Measurements from ENCODE around the gene XDH. TPM values are rescaled to one million over a fixed set of nuclear protein-coding genes. Genes with fewer than 3 reads are reported as not detected.

XDH gene
- total and polyA plus RNA-seq, 7 experiments from 2014 or later: 0.36 TPM; not detected in 6

DNA sequence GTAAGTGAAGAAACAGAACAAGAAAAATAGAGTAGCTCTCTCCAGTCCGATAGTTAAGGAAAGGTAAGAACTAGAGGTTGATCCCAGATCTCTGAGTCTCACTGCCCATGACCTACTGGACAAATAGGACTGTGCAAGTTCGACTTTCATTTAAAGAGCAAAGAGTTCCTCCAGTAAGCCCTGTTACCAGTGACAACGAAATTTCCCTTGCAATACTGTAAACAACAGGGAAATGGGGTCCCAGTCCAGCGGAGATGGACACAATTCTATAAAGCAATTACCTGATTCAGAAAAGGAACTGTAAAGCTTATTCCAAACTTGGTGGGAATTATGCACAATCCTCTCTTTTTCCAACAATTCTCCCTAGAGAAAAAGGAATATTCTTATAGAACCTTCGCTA is 65.9 kb downstream of the XDH start:
- intact Hi-C loops (cut with micrococcal nuclease): no loop called here
- no peaks in the 10 kb centered on the region for H3K9me3 ChIP-seq (ENCODE audit: control insufficient read depth in 2 of 3, low read length in 3 of 3)
- H3K27ac Mint-ChIP-seq: no peak overlapping the region

DNA sequence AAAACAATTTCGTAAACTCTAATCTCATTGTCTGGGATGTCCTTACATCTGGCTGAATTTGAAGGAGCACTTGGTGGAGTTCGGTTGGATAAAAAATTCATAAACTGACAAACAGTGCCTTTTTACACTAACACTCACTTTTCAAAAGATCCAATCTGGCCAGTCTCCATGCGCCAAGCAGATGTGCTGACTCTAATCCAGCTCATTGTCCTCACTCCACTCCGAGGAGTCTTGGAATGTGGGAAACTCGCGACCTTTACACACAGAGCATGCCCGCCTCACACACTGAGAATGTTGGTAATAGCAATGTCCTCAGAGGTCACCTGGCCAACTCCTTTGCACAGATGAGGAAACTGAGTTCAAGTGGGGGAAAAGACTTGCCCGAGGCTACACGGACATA is 66.8 kb downstream of the XDH start:
- Mint-ChIP-seq H3K36me3 (peaks cover 0 to 3% (median 0%) of the 10 kb centered on the region in 5 donors), H3K4me1 (no peaks in the 10 kb centered on the region), H3K4me3 (no peak overlapping the region), H3K27me3 (peaks cover 20 to 30% (median 24%) of the 10 kb centered on the region in 5 donors), H3K9me3 (peaks cover 0 to 2% (median 0%) of the 10 kb centered on the region in 11 donors), H3K27ac (no peak overlapping the region)
- no peak for DNase-seq
- no peaks in the 10 kb centered on the region for H3K27me3 ChIP-seq (ENCODE audit: control insufficient read depth in 2 of 2, insufficient read depth in 2 of 2, low read length in 2 of 2)
- no peak overlapping the region for H3K4me3 ChIP-seq (ENCODE audit: low read length)
- no peaks in the 10 kb centered on the region for H3K36me3 ChIP-seq (ENCODE audit: control insufficient read depth in 2 of 3, insufficient read depth in 3 of 3, low read length in 3 of 3)
- no peak overlapping the region for H3K27ac ChIP-seq (ENCODE audit: low read depth, low read length)
- no peak for ATAC-seq
- POLR2A ChIA-PET: no interaction called here
- CTCF ChIA-PET: no interaction called here
- no peaks in the 10 kb centered on the region for H3K4me1 ChIP-seq (ENCODE audit: control insufficient read depth in 2 of 2, insufficient read depth in 2 of 2, low read length in 2 of 2)
- intact Hi-C loops (cut with micrococcal nuclease): no loop called here
- no peaks in the 10 kb centered on the region for H3K9me3 ChIP-seq (ENCODE audit: control insufficient read depth in 2 of 3, low read length in 3 of 3)

More for the DNA sequence above, 65.9 kb downstream of the XDH start:
- peaks cover 0 to 2% (median 0%) of the 10 kb centered on the region in 11 donors for H3K9me3 Mint-ChIP-seq
- H3K36me3 Mint-ChIP-seq: peaks cover 0 to 3% (median 0%) of the 10 kb centered on the region in 5 donors
- H3K4me3 Mint-ChIP-seq: no peak overlapping the region
- no peaks in the 10 kb centered on the region for H3K4me1 ChIP-seq (ENCODE audit: control insufficient read depth in 2 of 2, insufficient read depth in 2 of 2, low read length in 2 of 2)
- H3K27ac ChIP-seq (ENCODE audit: low read depth, low read length): no peak overlapping the region
- ChIA-PET CTCF (no interaction called here), POLR2A (no interaction called here)
- H3K27me3 ChIP-seq (ENCODE audit: control insufficient read depth in 2 of 2, insufficient read depth in 2 of 2, low read length in 2 of 2): no peaks in the 10 kb centered on the region
- H3K27me3 Mint-ChIP-seq: peaks cover 25 to 35% (median 28%) of the 10 kb centered on the region in 5 donors
- ATAC-seq (no peak), DNase-seq (no peak)
- no peak overlapping the region for H3K4me3 ChIP-seq (ENCODE audit: low read length)
- no peaks in the 10 kb centered on the region for H3K4me1 Mint-ChIP-seq
- H3K36me3 ChIP-seq (ENCODE audit: control insufficient read depth in 2 of 3, insufficient read depth in 3 of 3, low read length in 3 of 3): no peaks in the 10 kb centered on the region

DNA sequence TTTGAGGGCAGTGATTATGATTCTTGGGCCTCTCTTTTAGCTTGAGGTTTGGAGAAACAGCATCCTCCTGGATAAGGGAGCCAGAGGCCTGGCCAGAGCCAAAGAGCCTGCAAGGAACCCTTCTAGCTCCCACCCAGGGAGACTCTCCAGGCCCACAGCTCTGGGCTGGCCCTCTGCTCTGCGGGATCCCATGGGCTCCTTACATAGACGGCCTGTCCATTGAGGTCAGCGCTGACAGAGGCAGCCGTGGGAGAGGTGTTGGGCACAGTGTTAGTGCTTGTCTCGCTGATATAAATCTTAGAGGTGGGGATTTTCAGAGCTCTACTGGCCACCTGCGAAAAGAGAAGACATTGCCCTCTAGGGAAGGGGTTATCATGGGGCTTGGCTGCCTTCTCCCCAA is 67.2 kb downstream of the XDH start:
- no peaks in the 10 kb centered on the region for H3K4me1 Mint-ChIP-seq
- no peak overlapping the region for H3K27ac ChIP-seq (ENCODE audit: low read depth, low read length)
- intact Hi-C loops (cut with micrococcal nuclease): no loop called here
- no peaks in the 10 kb centered on the region for H3K4me1 ChIP-seq (ENCODE audit: control insufficient read depth in 2 of 2, insufficient read depth in 2 of 2, low read length in 2 of 2)
- ChIA-PET CTCF (no interaction called here), POLR2A (no interaction called here)
- no peak for DNase-seq
- no peaks in the 10 kb centered on the region for H3K36me3 ChIP-seq (ENCODE audit: control insufficient read depth in 2 of 3, insufficient read depth in 3 of 3, low read length in 3 of 3)
- H3K9me3 Mint-ChIP-seq: peaks cover 0 to 2% (median 0%) of the 10 kb centered on the region in 11 donors
- no peak for ATAC-seq
- H3K4me3 Mint-ChIP-seq: no peak overlapping the region
- peaks cover 17 to 26% (median 21%) of the 10 kb centered on the region in 5 donors for H3K27me3 Mint-ChIP-seq
- H3K27ac Mint-ChIP-seq: no peak overlapping the region
- no peaks in the 10 kb centered on the region for H3K9me3 ChIP-seq (ENCODE audit: control insufficient read depth in 2 of 3, low read length in 3 of 3)
- H3K4me3 ChIP-seq (ENCODE audit: low read length): no peak overlapping the region
- peaks cover 0 to under 1% (median 0%) of the 10 kb centered on the region in 5 donors for H3K36me3 Mint-ChIP-seq
- no peaks in the 10 kb centered on the region for H3K27me3 ChIP-seq (ENCODE audit: control insufficient read depth in 2 of 2, insufficient read depth in 2 of 2, low read length in 2 of 2)

DNA sequence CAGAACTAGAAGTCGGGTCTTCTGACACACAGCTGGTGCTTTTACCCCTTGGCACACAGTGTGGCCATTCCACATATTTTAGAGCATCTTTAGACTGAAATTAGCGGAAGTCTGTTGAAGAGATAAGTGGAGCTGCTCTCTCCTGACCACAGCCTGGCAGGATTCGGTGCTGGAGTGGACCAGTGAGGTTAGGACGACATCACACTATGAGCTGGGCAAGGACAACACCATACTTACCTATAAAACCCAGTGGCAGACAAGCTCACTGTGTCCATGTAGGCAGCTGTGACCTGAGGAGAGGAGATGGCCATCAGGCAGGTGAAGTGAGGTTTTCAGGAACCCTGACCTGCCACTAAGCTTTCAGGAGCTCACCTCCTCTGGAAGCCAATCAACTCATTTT is 70.1 kb downstream of the XDH start:
- Histone ChIP-seq H3K4me3 (ENCODE audit: low read length) (no peak overlapping the region), H3K36me3 (ENCODE audit: control insufficient read depth in 2 of 3, insufficient read depth in 3 of 3, low read length in 3 of 3) (no peaks in the 10 kb centered on the region), H3K27me3 (ENCODE audit: control insufficient read depth in 2 of 2, insufficient read depth in 2 of 2, low read length in 2 of 2) (no peaks in the 10 kb centered on the region), H3K9me3 (ENCODE audit: control insufficient read depth in 2 of 3, low read length in 3 of 3) (no peaks in the 10 kb centered on the region), H3K27ac (ENCODE audit: low read depth, low read length) (no peak overlapping the region), H3K4me1 (ENCODE audit: control insufficient read depth in 2 of 2, insufficient read depth in 2 of 2, low read length in 2 of 2) (no peaks in the 10 kb centered on the region)
- no peaks in the 10 kb centered on the region for H3K36me3 Mint-ChIP-seq
- H3K27ac Mint-ChIP-seq: no peak overlapping the region
- DNase-seq: no peak
- H3K4me3 Mint-ChIP-seq: no peak overlapping the region
- peaks cover 9 to 16% (median 12%) of the 10 kb centered on the region in 5 donors for H3K27me3 Mint-ChIP-seq
- H3K4me1 Mint-ChIP-seq: no peaks in the 10 kb centered on the region
- intact Hi-C loops (cut with micrococcal nuclease): no loop called here
- peaks cover 0 to 1% (median 0%) of the 10 kb centered on the region in 11 donors for H3K9me3 Mint-ChIP-seq
- ATAC-seq: no peak
- POLR2A ChIA-PET: no interaction called here
- CTCF ChIA-PET: no interaction called here

DNA sequence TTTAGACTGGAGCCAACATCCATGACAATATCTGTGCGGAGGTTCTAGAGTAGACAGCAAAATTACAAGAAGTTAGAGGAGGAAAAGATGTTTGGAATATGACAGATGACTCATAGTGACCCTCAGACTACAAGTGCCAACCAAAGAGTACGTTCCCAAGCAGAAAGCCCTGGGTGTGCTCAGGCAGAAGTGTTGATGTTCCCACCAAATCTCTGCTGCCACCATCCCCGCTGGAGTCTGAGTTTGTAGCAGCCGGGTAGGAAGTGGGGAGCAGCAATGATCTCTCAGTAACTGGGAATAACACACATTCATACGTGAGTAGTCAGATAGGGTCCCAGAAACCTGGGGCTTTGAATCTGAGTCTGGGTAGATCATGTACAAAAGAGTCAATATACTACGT is 73.2 kb downstream of the XDH start:
- CTCF ChIA-PET: no interaction called here
- Mint-ChIP-seq H3K27ac (no peak overlapping the region), H3K9me3 (no peaks in the 10 kb centered on the region), H3K27me3 (peaks cover 7 to 16% (median 12%) of the 10 kb centered on the region in 5 donors), H3K4me1 (no peaks in the 10 kb centered on the region), H3K36me3 (no peaks in the 10 kb centered on the region), H3K4me3 (no peak overlapping the region)
- Histone ChIP-seq H3K4me3 (ENCODE audit: low read length) (no peak overlapping the region), H3K27me3 (ENCODE audit: control insufficient read depth in 2 of 2, insufficient read depth in 2 of 2, low read length in 2 of 2) (no peaks in the 10 kb centered on the region), H3K36me3 (ENCODE audit: control insufficient read depth in 2 of 3, insufficient read depth in 3 of 3, low read length in 3 of 3) (no peaks in the 10 kb centered on the region), H3K4me1 (ENCODE audit: control insufficient read depth in 2 of 2, insufficient read depth in 2 of 2, low read length in 2 of 2) (no peaks in the 10 kb centered on the region), H3K27ac (ENCODE audit: low read depth, low read length) (no peak overlapping the region), H3K9me3 (ENCODE audit: control insufficient read depth in 2 of 3, low read length in 3 of 3) (no peaks in the 10 kb centered on the region)
- intact Hi-C loops (cut with micrococcal nuclease): no loop called here
- POLR2A ChIA-PET: no interaction called here
- no peak for DNase-seq
- ATAC-seq: no peak

DNA sequence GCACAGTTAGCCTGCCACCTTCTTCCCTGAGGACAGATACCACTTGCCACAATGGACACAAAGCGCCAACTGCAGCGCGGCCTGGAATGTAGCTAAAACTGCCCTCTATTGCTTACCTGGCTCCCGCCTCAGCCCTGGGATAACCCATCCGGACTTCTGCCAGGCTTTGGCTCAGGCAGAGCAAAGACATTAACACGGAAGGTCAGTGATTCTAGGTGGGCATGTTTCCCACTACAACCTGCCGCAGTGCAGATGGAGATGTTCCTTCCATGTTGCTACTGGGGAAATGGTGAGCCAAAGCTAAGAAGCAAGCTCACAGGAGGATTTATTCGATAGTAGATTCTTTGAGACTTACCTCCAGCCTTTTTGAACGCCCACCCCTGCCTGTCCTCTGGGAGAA is 74.8 kb downstream of the XDH start:
- POLR2A ChIA-PET: no interaction called here
- H3K36me3 ChIP-seq (ENCODE audit: control insufficient read depth in 2 of 3, insufficient read depth in 3 of 3, low read length in 3 of 3): no peaks in the 10 kb centered on the region
- intact Hi-C loops (cut with micrococcal nuclease): loop anchor here in 1 of 2 donors (10.0 kb wide), 1 partner anchor 1245 kb away; no protein-coding TSS in a partner anchor
- Mint-ChIP-seq H3K4me3 (no peak overlapping the region), H3K36me3 (no peaks in the 10 kb centered on the region), H3K27ac (no peak overlapping the region), H3K4me1 (no peaks in the 10 kb centered on the region), H3K9me3 (no peaks in the 10 kb centered on the region), H3K27me3 (peaks cover 4 to 14% (median 11%) of the 10 kb centered on the region in 5 donors)
- no peaks in the 10 kb centered on the region for H3K4me1 ChIP-seq (ENCODE audit: control insufficient read depth in 2 of 2, insufficient read depth in 2 of 2, low read length in 2 of 2)
- no peak overlapping the region for H3K4me3 ChIP-seq (ENCODE audit: low read length)
- H3K27me3 ChIP-seq (ENCODE audit: control insufficient read depth in 2 of 2, insufficient read depth in 2 of 2, low read length in 2 of 2): no peaks in the 10 kb centered on the region
- CTCF ChIA-PET: no interaction called here
- no peak overlapping the region for H3K27ac ChIP-seq (ENCODE audit: low read depth, low read length)
- H3K9me3 ChIP-seq (ENCODE audit: control insufficient read depth in 2 of 3, low read length in 3 of 3): no peaks in the 10 kb centered on the region
- ATAC-seq: no peak
- DNase-seq: no peak

DNA sequence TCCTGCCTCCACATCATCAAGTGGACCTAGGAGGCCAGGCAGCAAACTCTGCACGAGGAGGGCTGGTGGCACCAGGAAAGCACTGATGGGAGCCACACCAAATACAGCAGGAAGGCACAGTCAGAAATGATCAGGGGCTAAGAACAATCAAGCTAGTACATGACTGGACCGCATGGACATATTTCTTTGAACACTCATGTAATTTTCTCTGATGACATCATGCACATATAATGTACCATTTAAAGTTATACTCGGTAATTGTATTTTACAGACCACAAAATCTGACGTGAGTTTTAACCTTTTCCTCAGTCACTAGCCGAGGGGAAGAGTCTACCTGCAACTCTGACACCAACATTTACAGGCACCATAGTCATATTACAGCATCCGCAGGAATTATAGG is 76.7 kb downstream of the XDH start:
- Histone ChIP-seq H3K9me3 (ENCODE audit: control insufficient read depth in 2 of 3, low read length in 3 of 3) (no peaks in the 10 kb centered on the region), H3K4me3 (ENCODE audit: low read length) (no peak overlapping the region), H3K36me3 (ENCODE audit: control insufficient read depth in 2 of 3, insufficient read depth in 3 of 3, low read length in 3 of 3) (no peaks in the 10 kb centered on the region), H3K27ac (ENCODE audit: low read depth, low read length) (no peak overlapping the region), H3K27me3 (ENCODE audit: control insufficient read depth in 2 of 2, insufficient read depth in 2 of 2, low read length in 2 of 2) (no peaks in the 10 kb centered on the region), H3K4me1 (ENCODE audit: control insufficient read depth in 2 of 2, insufficient read depth in 2 of 2, low read length in 2 of 2) (no peaks in the 10 kb centered on the region)
- Mint-ChIP-seq H3K27ac (no peak overlapping the region), H3K9me3 (no peaks in the 10 kb centered on the region), H3K4me1 (no peaks in the 10 kb centered on the region), H3K36me3 (no peaks in the 10 kb centered on the region), H3K4me3 (no peak overlapping the region), H3K27me3 (peaks cover 0 to 19% (median 10%) of the 10 kb centered on the region in 5 donors)
- ATAC-seq (no peak), DNase-seq (no peak)
- CTCF ChIA-PET: interaction anchor here (0.7 to 1.4 kb wide), 2 partner anchors 242 to 626 kb away, joined by 3 to 4 read pairs; no protein-coding TSS in a partner anchor
- intact Hi-C loops (cut with micrococcal nuclease): loop anchor here in 1 of 2 donors (10.0 kb wide), 1 partner anchor 1243 kb away; no protein-coding TSS in a partner anchor
- POLR2A ChIA-PET: no interaction called here
